Caco-2 (cell line): ENCODE results near the gene FREY1. TPM values are rescaled to one million over a fixed set of nuclear protein-coding genes. Genes with fewer than 3 reads are reported as not detected.

Source experiments
- BruUV-seq: library from RNA; stranded (reverse); fragments of 400-500 nt; replicated peaks from 2 replicates; lab custom pipeline; 2021; lab: Mats Ljungman, UMichigan
- CTCF ChIA-PET: fragments of 300-600 bp; sonication (Branson Sonifier 250); formaldehyde crosslinking; loops from one replicate; lab custom pipeline; 2022; ENCODE audit warnings: antibody characterized with exemption; lab: Charles Lee
- POLR2A ChIA-PET: fragments of 300-600 bp; sonication (Branson Sonifier 250); formaldehyde crosslinking; loops from one replicate; lab custom pipeline; 2022; ENCODE audit warnings: antibody characterized with exemption; lab: Charles Lee
- DNase-seq, 2 experiments: peaks; one replicate each; pipeline versions ENCODE4 v3.0.0 to v3.0.0-alpha.2; 2020 to 2022
- H3K27me3 ChIP-seq: replicated peaks from 2 replicates; pipeline ENCODE4 v1.6.0; 2011; ENCODE audit warnings: low read length; ENCODE audit not compliant: control insufficient read depth, insufficient read depth
- H3K36me3 ChIP-seq: 2 replicates; pipeline ENCODE4 v1.5.1; 2011; ENCODE audit warnings: low read length; ENCODE audit not compliant: control insufficient read depth, insufficient read depth
- H3K4me1 ChIP-seq: fragments of 250-450 bp; sonication (Bioruptor Pico); 2 replicates; pipeline ENCODE4 v1.5.1; 2020; ENCODE audit warnings: mild to moderate bottlenecking
- H3K4me3 ChIP-seq: 2 replicates; pipeline ENCODE4 v1.5.1; 2011; ENCODE audit warnings: low read depth, mild to moderate bottlenecking, control low read depth, low read length
- H3K9me3 ChIP-seq: fragments of 250-450 bp; sonication (Bioruptor Pico); 2 replicates; pipeline ENCODE4 v1.5.1; 2020; ENCODE audit warnings: mild to moderate bottlenecking, moderate library complexity
- H3K27ac Mint-ChIP-seq: one replicate; pipeline ENCODE4 v1.8.0; 2022; ENCODE audit warnings: mixed read lengths; ENCODE audit not compliant: unreplicated experiment
- H3K27me3 Mint-ChIP-seq: one replicate; pipeline ENCODE4 v1.8.0; 2022; ENCODE audit warnings: mixed read lengths; ENCODE audit not compliant: insufficient read depth, unreplicated experiment
- H3K36me3 Mint-ChIP-seq: one replicate; pipeline ENCODE4 v1.8.0; 2022; ENCODE audit warnings: mild to moderate bottlenecking, mixed read lengths; ENCODE audit not compliant: insufficient read depth, unreplicated experiment
- H3K4me1 Mint-ChIP-seq: one replicate; pipeline ENCODE4 v1.8.0; 2022; ENCODE audit warnings: low read depth, mixed read lengths; ENCODE audit not compliant: unreplicated experiment
- H3K4me3 Mint-ChIP-seq: one replicate; pipeline ENCODE4 v1.8.0; 2022; ENCODE audit warnings: mild to moderate bottlenecking, moderate library complexity, mixed read lengths; ENCODE audit not compliant: unreplicated experiment
- H3K9me3 Mint-ChIP-seq: one replicate; pipeline ENCODE4 v1.8.0; 2022; ENCODE audit warnings: mixed read lengths; ENCODE audit not compliant: unreplicated experiment
- CTCF ChIP-seq, 2 experiments: fragments of 200-600 bp in 1 of 2; IDR thresholded peaks; 1 replicate in 1 of 2; 2 replicates in 1 of 2; pipeline versions ENCODE4 v1.5.1 to v1.8.0; 2011 to 2022; ENCODE audit warnings: antibody characterized with exemption in 1 of 2, control low read depth in 1 of 2, inconsistent platforms in 1 of 2, low read depth in 1 of 2, low read length in 1 of 2, mild to moderate bottlenecking in 1 of 2, moderate library complexity in 1 of 2; ENCODE audit not compliant: insufficient read depth in 1 of 2, severe bottlenecking in 1 of 2, unreplicated experiment in 1 of 2
- intact Hi-C: fragments of 100-400 bp; cut with micrococcal nuclease; formaldehyde crosslinking; loops from one replicate; pipeline ENCODE4 v1.10.0; 2022; ENCODE audit not compliant: unreplicated experiment
- total RNA-seq: library from RNA; stranded (reverse); gene quantifications from 2 replicates; pipeline ENCODE4 v1.2.3, GENCODE V29; 2022

FREY1 gene
- total RNA-seq, 1 experiment from 2014 or later: 1.2 TPM

GRCh38 chr11:45880772-45881570 lies 26.1 kb downstream of the FREY1 start:
- no peaks in the 10 kb centered on the region for H3K4me1 Mint-ChIP-seq
- H3K4me1 ChIP-seq: peaks cover 11% of the 10 kb centered on the region; the same call in 1 of the 2 replicates
- H3K4me3 Mint-ChIP-seq: no peak overlapping the region
- POLR2A ChIA-PET: interaction anchor here (0.6 to 1.1 kb wide), 2 partner anchors 56 to 82 kb away, joined by 3 read pairs; no protein-coding TSS in a partner anchor
- TF ChIP-seq CTCF (IDR thresholded peaks at IDR 0.05; ENCODE audit: insufficient read depth in 1 of 2, low read depth in 1 of 2, low read length in 1 of 2, severe bottlenecking in 1 of 2, unreplicated experiment in 1 of 2): no peak
- H3K27ac Mint-ChIP-seq: no peak overlapping the region
- no peak overlapping the region for H3K4me3 ChIP-seq
- no peaks in the 10 kb centered on the region for H3K9me3 ChIP-seq
- no peaks in the 10 kb centered on the region for H3K27me3 Mint-ChIP-seq
- no TSS peak for BruUV-seq
- no peak for DNase-seq
- CTCF ChIA-PET: no interaction called here
- peaks cover 3% of the 10 kb centered on the region for H3K36me3 ChIP-seq
- intact Hi-C loops: no loop called here
- H3K9me3 Mint-ChIP-seq: no peaks in the 10 kb centered on the region
- H3K27me3 ChIP-seq: no peaks in the 10 kb centered on the region
- H3K36me3 Mint-ChIP-seq: peaks cover 10% of the 10 kb centered on the region

DNA sequence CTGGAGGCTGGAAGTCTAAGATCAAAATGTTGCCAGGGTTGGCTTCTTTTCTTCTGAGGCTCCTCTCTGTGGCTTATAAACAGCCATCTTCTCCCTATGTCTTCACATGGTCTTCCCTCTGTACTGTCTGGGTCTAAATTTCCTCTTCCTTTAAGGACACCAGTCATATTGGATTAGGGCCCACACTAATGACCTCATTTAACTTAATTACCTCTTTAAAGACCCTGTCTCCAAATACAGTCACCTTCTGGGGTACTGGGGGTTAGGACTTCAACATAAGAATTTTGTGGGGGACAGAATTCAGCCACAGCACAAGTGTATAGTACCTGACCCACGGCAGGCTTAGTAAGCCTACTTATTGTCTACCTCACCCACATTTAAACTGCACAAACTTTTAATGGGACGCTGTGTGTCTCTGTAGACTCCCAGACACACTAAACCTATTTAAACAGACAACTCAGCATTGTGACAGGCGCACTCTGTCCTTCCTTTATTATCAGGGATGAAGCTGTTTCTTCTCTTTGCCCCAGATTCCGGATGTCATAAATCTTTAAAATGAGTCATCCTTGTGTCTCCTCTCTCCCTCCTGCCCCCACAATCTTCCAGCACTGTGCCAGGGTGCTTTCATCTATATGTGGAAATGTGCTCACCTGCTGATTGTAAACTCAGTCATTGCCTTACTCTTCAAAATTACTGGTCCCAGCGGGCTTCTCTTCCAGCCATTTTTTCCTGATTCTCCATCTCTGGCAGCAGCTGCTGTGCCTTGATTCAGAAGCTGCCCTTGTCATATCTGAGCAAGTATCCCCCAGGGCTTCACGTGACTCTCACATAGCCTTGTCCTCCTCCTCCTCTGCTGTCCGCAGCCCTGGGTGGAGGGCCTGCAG lies 27.0 kb downstream of the FREY1 start:
- H3K9me3 Mint-ChIP-seq: no peaks in the 10 kb centered on the region
- intact Hi-C loops: no loop called here
- H3K4me1 ChIP-seq: peaks cover 8% of the 10 kb centered on the region; the same call in 1 of the 2 replicates
- no peaks in the 10 kb centered on the region for H3K27me3 Mint-ChIP-seq
- H3K27ac Mint-ChIP-seq: no peak overlapping the region
- no peak overlapping the region for H3K4me3 ChIP-seq
- no peak overlapping the region for H3K4me3 Mint-ChIP-seq
- ChIA-PET CTCF (no interaction called here), POLR2A (interaction anchor here (1.1 kb wide), 1 partner anchor 81 kb away, joined by 3 read pairs; no protein-coding TSS in a partner anchor)
- H3K27me3 ChIP-seq: no peaks in the 10 kb centered on the region
- no peaks in the 10 kb centered on the region for H3K4me1 Mint-ChIP-seq
- H3K9me3 ChIP-seq: no peaks in the 10 kb centered on the region
- TF ChIP-seq CTCF (IDR thresholded peaks at IDR 0.05; ENCODE audit: insufficient read depth in 1 of 2, low read depth in 1 of 2, low read length in 1 of 2, severe bottlenecking in 1 of 2, unreplicated experiment in 1 of 2): no peak
- peak in 1 of 2 experiments; percentile 29 for DNase-seq
- H3K36me3 ChIP-seq: peaks cover 3% of the 10 kb centered on the region
- peaks cover 8% of the 10 kb centered on the region for H3K36me3 Mint-ChIP-seq
- no TSS peak for BruUV-seq

DNA sequence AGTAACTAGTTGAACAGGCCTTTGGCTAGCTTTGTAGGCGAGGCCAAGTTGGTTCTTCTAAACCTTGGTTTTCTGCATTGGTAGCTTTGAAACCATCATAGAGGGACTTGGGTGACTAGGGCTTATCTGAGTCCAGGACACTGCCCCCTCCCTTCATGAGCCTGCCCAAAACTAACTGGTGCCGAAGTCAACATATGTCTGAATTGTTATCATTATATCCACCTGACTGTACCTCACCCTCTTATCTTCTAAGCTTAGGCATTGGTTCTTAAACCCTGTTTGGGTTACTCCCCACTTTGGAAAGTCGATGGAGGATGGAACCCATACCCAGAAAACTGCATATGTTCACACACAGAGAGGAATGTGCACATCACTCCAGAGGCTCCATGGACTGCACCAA lies 29.2 kb downstream of the FREY1 start:
- intact Hi-C loops: no loop called here
- CTCF ChIA-PET: no interaction called here
- no peak for TF ChIP-seq CTCF (IDR thresholded peaks at IDR 0.05; ENCODE audit: insufficient read depth in 1 of 2, low read depth in 1 of 2, low read length in 1 of 2, severe bottlenecking in 1 of 2, unreplicated experiment in 1 of 2)

More for the DNA sequence above, 29.2 kb downstream of the FREY1 start:
- no peaks in the 10 kb centered on the region for H3K27me3 ChIP-seq
- no TSS peak for BruUV-seq
- DNase-seq: no peak
- peaks cover 8% of the 10 kb centered on the region; the same call in 1 of the 2 replicates for H3K4me1 ChIP-seq
- Mint-ChIP-seq H3K9me3 (no peaks in the 10 kb centered on the region), H3K27ac (no peak overlapping the region), H3K27me3 (no peaks in the 10 kb centered on the region), H3K4me3 (no peak overlapping the region), H3K36me3 (peaks cover 16% of the 10 kb centered on the region), H3K4me1 (no peaks in the 10 kb centered on the region)
- no peak overlapping the region for H3K4me3 ChIP-seq
- H3K9me3 ChIP-seq: no peaks in the 10 kb centered on the region
- POLR2A ChIA-PET: no interaction called here
- peaks cover 3% of the 10 kb centered on the region for H3K36me3 ChIP-seq
